Measurements from ENCODE around the gene TMF1. TPM values are rescaled to one million over a fixed set of nuclear protein-coding genes. Genes with fewer than 3 reads are reported as not detected.

TMF1 gene
- total and polyA plus RNA-seq, 4 donors = 7.4 to 52.8 (median 30.2) TPM

DNA sequence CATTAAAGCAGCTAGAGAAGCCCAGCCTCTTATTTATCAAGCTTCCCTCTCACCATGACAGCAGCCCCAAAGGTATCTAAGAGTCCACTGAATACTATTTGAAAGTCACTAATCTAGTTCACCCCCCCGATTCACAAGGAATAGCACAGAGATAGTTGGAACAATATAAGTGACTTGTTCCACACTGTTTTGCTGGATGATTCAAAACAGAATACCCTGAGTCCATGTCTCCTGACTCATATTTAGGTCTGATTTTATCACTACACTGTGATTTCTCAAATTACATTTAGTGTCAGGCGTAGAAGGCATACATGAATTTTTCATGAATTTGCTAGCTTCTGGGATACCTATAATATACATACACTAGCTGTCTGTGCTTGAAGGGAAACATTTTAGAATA, 20.0 kb downstream of the TMF1 start:
- H3K36me3 ChIP-seq (ENCODE audit: control insufficient read depth in 1 of 2, insufficient read depth in 2 of 2, low read length in 1 of 2) = peaks cover 0 to 3% of the 10 kb centered on the region in 2 donors
- H3K27me3 ChIP-seq (ENCODE audit: control insufficient read depth in 1 of 2, insufficient read depth in 2 of 2, low read length in 1 of 2) = no peaks in the 10 kb centered on the region
- no peaks in the 10 kb centered on the region for H3K4me1 ChIP-seq (ENCODE audit: control insufficient read depth in 1 of 2, insufficient read depth in 2 of 2, low read length in 2 of 2)
- ATAC-seq (ENCODE audit: low FRiP score) = no peak
- H3K27ac ChIP-seq (ENCODE audit: low read depth in 1 of 2, low read length in 2 of 2) = no peak overlapping the region
- no peak overlapping the region for H3K4me3 ChIP-seq (ENCODE audit: low read length in 2 of 2)
- H3K9me3 ChIP-seq (ENCODE audit: control insufficient read depth, low read length) = no peaks in the 10 kb centered on the region
- WGBS, 2 donors = 92 to 94% methylated on average over 2 of the region's 2 CpGs
- no peak for DNase-seq
- intact Hi-C loops (cut with DNase I) = no loop called here

GRCh38 chr3:69031635-69032034, 20.5 kb downstream of the TMF1 start:
- Histone ChIP-seq H3K27me3 (ENCODE audit: control insufficient read depth in 1 of 2, insufficient read depth in 2 of 2, low read length in 1 of 2) (no peaks in the 10 kb centered on the region), H3K4me1 (ENCODE audit: control insufficient read depth in 1 of 2, insufficient read depth in 2 of 2, low read length in 2 of 2) (no peaks in the 10 kb centered on the region), H3K27ac (ENCODE audit: low read depth in 1 of 2, low read length in 2 of 2) (no peak overlapping the region), H3K4me3 (ENCODE audit: low read length in 2 of 2) (no peak overlapping the region), H3K36me3 (ENCODE audit: control insufficient read depth in 1 of 2, insufficient read depth in 2 of 2, low read length in 1 of 2) (peaks cover 0 to 3% of the 10 kb centered on the region in 2 donors), H3K9me3 (ENCODE audit: control insufficient read depth, low read length) (no peaks in the 10 kb centered on the region)
- intact Hi-C loops (cut with DNase I) = no loop called here
- ATAC-seq (ENCODE audit: low FRiP score) (no peak), DNase-seq (no peak)
- 78 to 82% methylated on average over 1 of the region's 1 CpG for WGBS, 2 donors

DNA sequence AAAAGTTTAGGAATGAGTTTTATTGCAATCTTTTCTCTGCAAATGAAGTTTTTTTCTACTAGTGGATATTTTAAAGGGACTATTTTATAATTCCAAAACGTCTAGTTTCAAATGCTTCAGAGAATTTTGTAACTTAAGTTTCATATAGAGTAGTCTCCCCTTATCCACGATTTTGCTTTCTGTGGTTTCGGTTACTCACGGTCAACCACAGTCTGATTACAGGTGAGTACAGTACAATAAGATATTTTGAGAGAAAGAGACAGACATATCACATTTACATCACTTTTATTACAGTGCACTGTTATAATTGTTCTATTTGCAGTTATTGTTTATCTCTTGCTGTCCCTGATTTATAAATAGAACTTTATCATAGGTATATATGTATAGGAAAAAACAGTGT, 31.3 kb downstream of the TMF1 start:
- Histone ChIP-seq H3K27me3 (ENCODE audit: control insufficient read depth in 1 of 2, insufficient read depth in 2 of 2, low read length in 1 of 2) (no peaks in the 10 kb centered on the region), H3K36me3 (ENCODE audit: control insufficient read depth in 1 of 2, insufficient read depth in 2 of 2, low read length in 1 of 2) (peaks cover 0 to 4% of the 10 kb centered on the region in 2 donors), H3K9me3 (ENCODE audit: control insufficient read depth, low read length) (no peaks in the 10 kb centered on the region), H3K4me3 (ENCODE audit: low read length in 2 of 2) (no peak overlapping the region), H3K4me1 (ENCODE audit: control insufficient read depth in 1 of 2, insufficient read depth in 2 of 2, low read length in 2 of 2) (peaks cover 0 to 2% of the 10 kb centered on the region in 2 donors), H3K27ac (ENCODE audit: low read depth in 1 of 2, low read length in 2 of 2) (no peak overlapping the region)
- intact Hi-C loops (cut with DNase I) = no loop called here
- WGBS, 2 donors = 68 to 69% methylated on average over 4 of the region's 4 CpGs
- ATAC-seq (ENCODE audit: low FRiP score) (no peak), DNase-seq (no peak)

DNA sequence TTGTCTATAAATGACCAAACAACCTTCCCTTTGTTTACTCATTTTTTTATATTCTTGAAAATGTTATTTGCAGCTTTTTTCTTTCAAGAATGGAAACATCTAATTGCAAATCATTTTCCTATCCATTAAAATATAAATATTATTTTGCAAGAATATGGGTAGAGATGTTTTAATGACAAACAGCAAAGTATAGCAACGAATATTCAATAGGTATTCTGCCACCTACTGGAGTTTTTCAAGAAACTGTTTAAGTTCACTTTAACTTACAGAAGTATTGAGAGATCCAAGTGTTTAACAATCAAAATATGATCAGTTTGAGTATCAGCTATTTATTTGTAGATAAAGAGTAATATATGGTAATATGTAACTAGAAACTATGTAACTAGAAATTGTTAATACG, 31.7 kb downstream of the TMF1 start:
- intact Hi-C loops (cut with DNase I) = no loop called here
- no peaks in the 10 kb centered on the region for H3K27me3 ChIP-seq (ENCODE audit: control insufficient read depth in 1 of 2, insufficient read depth in 2 of 2, low read length in 1 of 2)
- no peak overlapping the region for H3K4me3 ChIP-seq (ENCODE audit: low read length in 2 of 2)
- ATAC-seq (ENCODE audit: low FRiP score) (no peak), DNase-seq (no peak)
- no peaks in the 10 kb centered on the region for H3K9me3 ChIP-seq (ENCODE audit: control insufficient read depth, low read length)
- 34 to 35% methylated on average over 2 of the region's 2 CpGs for WGBS, 2 donors
- peaks cover 0 to 4% of the 10 kb centered on the region in 2 donors for H3K36me3 ChIP-seq (ENCODE audit: control insufficient read depth in 1 of 2, insufficient read depth in 2 of 2, low read length in 1 of 2)
- H3K27ac ChIP-seq (ENCODE audit: low read depth in 1 of 2, low read length in 2 of 2) = no peak overlapping the region
- peaks cover 0 to 2% of the 10 kb centered on the region in 2 donors for H3K4me1 ChIP-seq (ENCODE audit: control insufficient read depth in 1 of 2, insufficient read depth in 2 of 2, low read length in 2 of 2)

- no peaks in the 10 kb centered on the region for H3K9me3 ChIP-seq (ENCODE audit: control insufficient read depth, low read length)
- peaks cover 0 to 2% of the 10 kb centered on the region in 2 donors for H3K4me1 ChIP-seq (ENCODE audit: control insufficient read depth in 1 of 2, insufficient read depth in 2 of 2, low read length in 2 of 2)
- no peak overlapping the region for H3K4me3 ChIP-seq (ENCODE audit: low read length in 2 of 2)
- H3K27ac ChIP-seq (ENCODE audit: low read depth in 1 of 2, low read length in 2 of 2) = no peak overlapping the region
- no peaks in the 10 kb centered on the region for H3K36me3 ChIP-seq (ENCODE audit: control insufficient read depth in 1 of 2, insufficient read depth in 2 of 2, low read length in 1 of 2)
- no peak for ATAC-seq (ENCODE audit: low FRiP score)
- intact Hi-C loops (cut with DNase I) = loop anchor here in 1 of 2 donors (10.0 kb wide), 1 partner anchor 68 kb away; the partner anchor contains the start of genes ARL6IP5 and UBA3
- H3K27me3 ChIP-seq (ENCODE audit: control insufficient read depth in 1 of 2, insufficient read depth in 2 of 2, low read length in 1 of 2) = no peaks in the 10 kb centered on the region
- WGBS, 2 donors = 92 to 95% methylated on average over 2 of the region's 2 CpGs
- no peak for DNase-seq
Observed at GRCh38 chr3:69016901-69017300, 35.2 kb downstream of the TMF1 start.

GRCh38 chr3:69016102-69016501, 36.0 kb downstream of the TMF1 start:
- H3K9me3 ChIP-seq (ENCODE audit: control insufficient read depth, low read length) = no peaks in the 10 kb centered on the region
- intact Hi-C loops (cut with DNase I) = loop anchor here in 1 of 2 donors (10.0 kb wide), 1 partner anchor 69 kb away; the partner anchor contains the start of genes ARL6IP5 and UBA3

GRCh38 chr3:69014022-69014580, 38.0 kb downstream of the TMF1 start:
- WGBS, 2 donors = 6 to 7% methylated on average over 11 of the region's 11 CpGs
- no peaks in the 10 kb centered on the region for H3K9me3 ChIP-seq (ENCODE audit: control insufficient read depth, low read length)
- H3K36me3 ChIP-seq (ENCODE audit: control insufficient read depth in 1 of 2, insufficient read depth in 2 of 2, low read length in 1 of 2) = no peaks in the 10 kb centered on the region
- H3K27me3 ChIP-seq (ENCODE audit: control insufficient read depth in 1 of 2, insufficient read depth in 2 of 2, low read length in 1 of 2) = no peaks in the 10 kb centered on the region
- peaks cover 3 to 6% of the 10 kb centered on the region in 2 donors for H3K4me1 ChIP-seq (ENCODE audit: control insufficient read depth in 1 of 2, insufficient read depth in 2 of 2, low read length in 2 of 2)
- peak overlapping the region; percentile 100 for H3K27ac ChIP-seq (ENCODE audit: low read depth in 1 of 2, low read length in 2 of 2)
- intact Hi-C loops (cut with DNase I) = loop anchor here in 1 of 2 donors (10.0 kb wide), 1 partner anchor 71 kb away; the partner anchor contains the start of genes ARL6IP5 and UBA3
- DNase-seq (no peak), ATAC-seq (ENCODE audit: low FRiP score) (no peak)
- H3K4me3 ChIP-seq (ENCODE audit: low read length in 2 of 2) = peak overlapping the region; percentile 81 to 86

More at GRCh38 chr3:69016102-69016501, 36.0 kb downstream of the TMF1 start:
- DNase-seq (no peak), ATAC-seq (ENCODE audit: low FRiP score) (no peak)
- Histone ChIP-seq H3K36me3 (ENCODE audit: control insufficient read depth in 1 of 2, insufficient read depth in 2 of 2, low read length in 1 of 2) (no peaks in the 10 kb centered on the region), H3K4me3 (ENCODE audit: low read length in 2 of 2) (no peak overlapping the region), H3K27ac (ENCODE audit: low read depth in 1 of 2, low read length in 2 of 2) (no peak overlapping the region), H3K27me3 (ENCODE audit: control insufficient read depth in 1 of 2, insufficient read depth in 2 of 2, low read length in 1 of 2) (no peaks in the 10 kb centered on the region), H3K4me1 (ENCODE audit: control insufficient read depth in 1 of 2, insufficient read depth in 2 of 2, low read length in 2 of 2) (peaks cover 0 to 2% of the 10 kb centered on the region in 2 donors)
- WGBS, 2 donors = 88 to 90% methylated on average over 4 of the region's 4 CpGs

- peak; percentile 91 for ATAC-seq (ENCODE audit: low FRiP score)
- intact Hi-C loops (cut with DNase I) = loop anchor here (2.0 to 10.0 kb wide), 2 partner anchors 39 to 71 kb away; partner anchors contain the start of genes ARL6IP5 (in 1 of the 2), TMF1 (in 1 of the 2) and UBA3 (in 1 of the 2)
- 0% methylated on average over 73 to 96 of the region's 96 CpGs for WGBS, 2 donors
- no peaks in the 10 kb centered on the region for H3K27me3 ChIP-seq (ENCODE audit: control insufficient read depth in 1 of 2, insufficient read depth in 2 of 2, low read length in 1 of 2)
- H3K27ac ChIP-seq (ENCODE audit: low read depth in 1 of 2, low read length in 2 of 2) = peak within 1 kb of the TSS; percentile 100
- peaks cover 0 to 2% of the 10 kb centered on the region in 2 donors for H3K36me3 ChIP-seq (ENCODE audit: control insufficient read depth in 1 of 2, insufficient read depth in 2 of 2, low read length in 1 of 2)
- H3K9me3 ChIP-seq (ENCODE audit: control insufficient read depth, low read length) = no peaks in the 10 kb centered on the region
- H3K4me3 ChIP-seq (ENCODE audit: low read length in 2 of 2) = peak within 1 kb of the TSS; percentile 81 to 86
- peaks cover 6 to 7% of the 10 kb centered on the region in 2 donors for H3K4me1 ChIP-seq (ENCODE audit: control insufficient read depth in 1 of 2, insufficient read depth in 2 of 2, low read length in 2 of 2)
- peak; percentile 92 to 97 for DNase-seq
Observed at GRCh38 chr3:69013253-69014021, 38.7 kb downstream of the TMF1 start, which contains the start of gene EOGT. TSS of gene EOGT (minus strand) at chr3:69013684. CDS start at chr3:69009846, 3,838 bp downstream.
